Stimulated activated CD4-positive, alpha-beta T cell treated with anti-CD3 and anti-CD28 coated beads, Interleukin-2, amount 100 ng/mL, for 4 hours (primary cell): ENCODE results near the gene POU2AF3.
"Not testable (repeated sequence)": the region's sequence is repeated elsewhere in the genome, so short reads cannot be mapped to it uniquely, and the experiment has no call there.

ENCODE experiments used
- DNase-seq: peaks from one replicate; pipeline ENCODE4 v3.0.0-alpha.2; 2020; ENCODE audit warnings: low read depth

Gene POU2AF3

GRCh38 chr11:111298413-111299100, at the start of gene POU2AF3:
POU2AF3 (plus strand) TSS chr11:111298546; CDS start chr11:111298582, 36 bp downstream.
- DNase-seq: no peak

- no peak for DNase-seq
Observed at GRCh38 chr11:111250936-111251335, 47.4 kb upstream of the POU2AF3 start.

- DNase-seq: no peak
Observed at GRCh38 chr11:111253131-111253530, 45.2 kb upstream of the POU2AF3 start.

GRCh38 chr11:111253630-111254029, 44.7 kb upstream of the POU2AF3 start:
- DNase-seq: no peak

GRCh38 chr11:111258046-111258445, 40.3 kb upstream of the POU2AF3 start:
- no peak for DNase-seq

GRCh38 chr11:111259896-111260295, 38.5 kb upstream of the POU2AF3 start:
- DNase-seq: no peak

- no peak for DNase-seq
Observed at GRCh38 chr11:111260811-111261210, 37.5 kb upstream of the POU2AF3 start.

GRCh38 chr11:111264646-111265045, 33.7 kb upstream of the POU2AF3 start:
- DNase-seq: no peak

GRCh38 chr11:111265421-111265820, 32.9 kb upstream of the POU2AF3 start:
- DNase-seq: no peak

- DNase-seq: not testable (repeated sequence)
Observed at GRCh38 chr11:111268303-111268702, 30.0 kb upstream of the POU2AF3 start.

GRCh38 chr11:111269146-111269868, 29.0 kb upstream of the POU2AF3 start:
- DNase-seq: no peak

GRCh38 chr11:111272420-111272819, 25.9 kb upstream of the POU2AF3 start:
- DNase-seq: no peak

- DNase-seq: no peak
Observed at GRCh38 chr11:111282562-111283075, 15.7 kb upstream of the POU2AF3 start.

- no peak for DNase-seq
Observed at GRCh38 chr11:111283945-111284481, 14.3 kb upstream of the POU2AF3 start.

- no peak for DNase-seq
Observed at GRCh38 chr11:111285189-111286091, 12.9 kb upstream of the POU2AF3 start.

- no peak for DNase-seq
Observed at GRCh38 chr11:111291764-111292163, 6.6 kb upstream of the POU2AF3 start.

- not testable (repeated sequence) for DNase-seq
Observed at GRCh38 chr11:111292408-111292807, 5.9 kb upstream of the POU2AF3 start.

- DNase-seq: no peak
Observed at GRCh38 chr11:111296196-111296595, 2.1 kb upstream of the POU2AF3 start.

GRCh38 chr11:111297696-111298095, 650 bp upstream of the POU2AF3 start:
- no peak for DNase-seq

GRCh38 chr11:111299101-111300026, 1.0 kb downstream of the POU2AF3 start:
- DNase-seq: no peak

GRCh38 chr11:111300569-111300968, 2.2 kb downstream of the POU2AF3 start:
- DNase-seq: no peak
